Vagina (tissue), 2 donors: ENCODE measurements around the gene SCN4A. TPM values are rescaled to one million over a fixed set of nuclear protein-coding genes. Genes with fewer than 3 reads are reported as not detected.

Source experiments
- DNase-seq, 2 donors: peaks; one replicate each; pipeline ENCODE4 v3.0.0-alpha.2; 2017; ENCODE audit errors: extremely low spot score in 2 of 2
- H3K27ac ChIP-seq: fragments of 200-600 bp; sonication (generic); one replicate; pipeline ENCODE4 v1.5.1; 2019
- H3K27me3 ChIP-seq: fragments of 200-600 bp; sonication (generic); one replicate; pipeline ENCODE4 v1.5.1; 2019
- H3K36me3 ChIP-seq, 2 donors: fragments of 200-600 bp; sonication (generic); one replicate each; pipeline ENCODE4 v1.5.1; 2017 to 2019
- H3K4me1 ChIP-seq: fragments of 200-600 bp; sonication (generic); one replicate; pipeline ENCODE4 v1.5.1; 2019
- H3K4me3 ChIP-seq, 2 donors: fragments of 200-600 bp; sonication (generic); 1 replicate in 1 of 2; 2 replicates in 1 of 2; pipeline ENCODE4 v1.5.1; 2016 to 2019
- H3K9me3 ChIP-seq: fragments of 200-600 bp; sonication (generic); one replicate; pipeline ENCODE4 v1.5.1; 2019
- POLR2A ChIP-seq, 2 donors: fragments of 450-650 bp; IDR thresholded peaks; one replicate each; pipeline ENCODE4 v1.6.1; 2017; ENCODE audit warnings: antibody characterized with exemption in 2 of 2, mild to moderate bottlenecking in 2 of 2, moderate library complexity in 2 of 2
- POLR2AphosphoS5 ChIP-seq, 2 donors: sonication (generic); formaldehyde crosslinking; IDR thresholded peaks; one replicate each; pipeline ENCODE4 v1.9.0; 2017; ENCODE audit warnings: antibody characterized with exemption in 2 of 2, mild to moderate bottlenecking in 2 of 2, low read depth in 1 of 2; ENCODE audit not compliant: insufficient read depth in 1 of 2
- intact Hi-C: fragments of 100-400 bp; cut with DNase I; formaldehyde crosslinking; loops from one replicate; pipeline ENCODE4 v1.15.1; 2023
- total RNA-seq: library from RNA; depleted of rRNA; stranded (reverse); fragments of >200 nt; gene quantifications from one replicate; pipeline ENCODE4 v1.2.3, GENCODE V29; 2016
- TF ChIP-seq, protein P1 (sequence below), 3 experiments: fragments of 450-650 bp in 2 of 3; fragments of 200-600 bp in 1 of 3; sonication (generic) in 1 of 3; IDR thresholded peaks; one replicate each; pipeline ENCODE4 v1.5.1; 2017 to 2019; ENCODE audit warnings: antibody characterized with exemption in 3 of 3, mild to moderate bottlenecking in 2 of 3, moderate library complexity in 2 of 3

Gene SCN4A
- total RNA-seq, 1 donor from 2014 or later, result 0.98 TPM

DNA sequence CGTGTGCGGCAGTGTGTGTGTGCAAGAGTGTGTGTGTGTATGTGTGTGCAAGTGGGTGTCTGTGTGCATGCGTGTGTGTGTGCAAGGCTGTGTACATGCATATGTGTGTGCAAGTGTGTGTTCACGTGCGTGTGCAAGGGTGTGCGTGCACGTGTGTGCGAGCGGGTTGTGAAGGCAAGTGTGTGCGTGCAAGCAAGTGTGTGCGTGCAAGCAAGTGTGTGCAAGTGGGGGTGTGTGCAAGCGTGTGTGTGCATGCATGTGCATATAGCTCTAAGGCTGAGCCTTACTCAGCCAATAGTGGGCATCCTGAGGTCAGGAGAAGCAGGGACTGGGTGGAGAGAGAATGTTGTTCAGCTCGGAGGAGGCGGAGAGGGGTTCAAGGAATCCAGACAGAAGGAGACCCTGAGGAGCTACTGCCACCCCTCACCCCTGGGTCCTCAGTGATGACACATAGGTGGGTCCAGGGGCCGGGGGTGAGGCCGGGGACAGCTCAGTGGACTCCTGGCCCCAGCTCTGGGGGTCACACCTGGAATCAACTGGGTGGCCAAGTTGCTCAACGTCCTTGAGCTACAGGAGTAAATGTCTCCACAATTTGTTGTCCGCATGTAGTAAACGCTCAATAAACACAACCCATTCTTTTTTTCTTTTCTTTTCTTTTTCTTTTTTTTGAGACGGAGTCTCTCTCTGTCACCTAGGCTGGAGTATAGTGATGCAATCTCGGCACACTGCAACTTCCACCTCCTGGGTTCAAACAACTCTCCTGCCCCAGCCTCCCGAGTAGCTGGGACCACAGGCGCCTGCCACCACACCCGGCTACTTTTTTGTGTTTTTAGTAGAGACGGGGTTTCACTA is 27.2 kb upstream of the SCN4A start:
- TF ChIP-seq POLR2A (IDR thresholded peaks at IDR 0.05), result no peak
- TF ChIP-seq POLR2AphosphoS5 (IDR thresholded peaks at IDR 0.05; ENCODE audit: insufficient read depth in 1 of 2, low read depth in 1 of 2), result no peak
- TF ChIP-seq, protein P1, sequence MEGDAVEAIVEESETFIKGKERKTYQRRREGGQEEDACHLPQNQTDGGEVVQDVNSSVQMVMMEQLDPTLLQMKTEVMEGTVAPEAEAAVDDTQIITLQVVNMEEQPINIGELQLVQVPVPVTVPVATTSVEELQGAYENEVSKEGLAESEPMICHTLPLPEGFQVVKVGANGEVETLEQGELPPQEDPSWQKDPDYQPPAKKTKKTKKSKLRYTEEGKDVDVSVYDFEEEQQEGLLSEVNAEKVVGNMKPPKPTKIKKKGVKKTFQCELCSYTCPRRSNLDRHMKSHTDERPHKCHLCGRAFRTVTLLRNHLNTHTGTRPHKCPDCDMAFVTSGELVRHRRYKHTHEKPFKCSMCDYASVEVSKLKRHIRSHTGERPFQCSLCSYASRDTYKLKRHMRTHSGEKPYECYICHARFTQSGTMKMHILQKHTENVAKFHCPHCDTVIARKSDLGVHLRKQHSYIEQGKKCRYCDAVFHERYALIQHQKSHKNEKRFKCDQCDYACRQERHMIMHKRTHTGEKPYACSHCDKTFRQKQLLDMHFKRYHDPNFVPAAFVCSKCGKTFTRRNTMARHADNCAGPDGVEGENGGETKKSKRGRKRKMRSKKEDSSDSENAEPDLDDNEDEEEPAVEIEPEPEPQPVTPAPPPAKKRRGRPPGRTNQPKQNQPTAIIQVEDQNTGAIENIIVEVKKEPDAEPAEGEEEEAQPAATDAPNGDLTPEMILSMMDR (IDR thresholded peaks at IDR 0.05), result no peak
- Histone ChIP-seq H3K27ac (no peak overlapping the region), H3K36me3 (no peaks in the 10 kb centered on the region), H3K4me3 (no peak overlapping the region), H3K9me3 (no peaks in the 10 kb centered on the region), H3K27me3 (no peaks in the 10 kb centered on the region), H3K4me1 (peaks cover 26% of the 10 kb centered on the region)
- DNase-seq, result no peak
- intact Hi-C loops, result no loop called here

GRCh38 chr17:63998721-63999679 is 26.3 kb upstream of the SCN4A start:
- Histone ChIP-seq H3K36me3 (no peaks in the 10 kb centered on the region), H3K4me1 (peaks cover 26% of the 10 kb centered on the region), H3K4me3 (peak overlapping the region; percentile 54 to 64), H3K27ac (no peak overlapping the region), H3K27me3 (no peaks in the 10 kb centered on the region), H3K9me3 (no peaks in the 10 kb centered on the region)
- TF ChIP-seq, protein P1 (IDR thresholded peaks at IDR 0.05), result no peak
- TF ChIP-seq POLR2AphosphoS5 (IDR thresholded peaks at IDR 0.05; ENCODE audit: insufficient read depth in 1 of 2, low read depth in 1 of 2) (no peak), POLR2A (IDR thresholded peaks at IDR 0.05) (no peak)
- intact Hi-C loops, result no loop called here
- no peak for DNase-seq

DNA sequence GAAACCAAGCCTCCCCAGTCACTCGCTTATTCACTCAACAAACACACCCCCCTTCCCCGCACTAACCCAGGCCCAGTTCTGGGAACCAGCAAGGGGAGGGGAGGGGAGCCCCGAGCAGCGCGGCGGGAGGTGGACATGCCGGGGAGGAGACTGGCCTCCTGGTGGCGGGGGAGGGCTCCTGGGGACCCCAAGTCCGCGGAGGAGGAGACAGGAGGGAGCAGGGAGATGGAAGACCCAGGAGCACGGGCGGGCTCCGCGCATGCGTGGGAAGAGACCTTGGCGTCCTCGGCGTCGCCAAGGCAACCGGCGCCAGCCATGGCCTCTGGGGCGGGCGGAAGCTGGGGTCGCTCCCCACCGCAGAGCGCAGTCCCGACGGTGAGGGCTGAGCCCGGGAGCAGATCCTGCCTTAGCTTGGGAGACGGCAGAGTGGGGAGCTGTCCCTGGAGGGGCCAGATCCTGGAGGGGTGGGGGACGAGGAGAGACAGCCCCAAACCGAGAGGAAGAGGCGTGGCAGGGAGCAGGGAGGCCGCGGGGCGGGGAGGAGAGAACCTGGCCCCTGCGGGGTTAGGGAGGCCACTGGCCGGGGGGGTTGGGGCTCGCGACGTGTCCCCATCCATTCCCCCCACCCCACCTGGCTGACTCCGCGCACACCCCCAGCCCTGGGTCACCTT is 25.5 kb upstream of the SCN4A start, which contains the start of gene PRR29:
Gene PRR29, plus strand, starts transcription at position 302 of the 671 bp plus-strand sequence. Its CDS starts 14 bp downstream, at position 316.
- Histone ChIP-seq H3K36me3 (no peaks in the 10 kb centered on the region), H3K4me3 (peak within 1 kb of the TSS; percentile 54 to 64), H3K27me3 (no peaks in the 10 kb centered on the region), H3K4me1 (peaks cover 26% of the 10 kb centered on the region), H3K27ac (peak within 1 kb of the TSS; percentile 29), H3K9me3 (no peaks in the 10 kb centered on the region)
- DNase-seq, result no peak
- TF ChIP-seq POLR2A (IDR thresholded peaks at IDR 0.05) (no peak), POLR2AphosphoS5 (IDR thresholded peaks at IDR 0.05; ENCODE audit: insufficient read depth in 1 of 2, low read depth in 1 of 2) (no peak)
- TF ChIP-seq, protein P1 (IDR thresholded peaks at IDR 0.05), result no peak
- intact Hi-C loops, result no loop called here

GRCh38 chr17:63997341-63998048 is 24.8 kb upstream of the SCN4A start:
- DNase-seq, result no peak
- Histone ChIP-seq H3K27ac (no peak overlapping the region), H3K27me3 (no peaks in the 10 kb centered on the region), H3K4me3 (peak overlapping the region; percentile 54 to 64), H3K4me1 (peaks cover 26% of the 10 kb centered on the region), H3K36me3 (no peaks in the 10 kb centered on the region), H3K9me3 (no peaks in the 10 kb centered on the region)
- intact Hi-C loops, result no loop called here
- TF ChIP-seq, protein P1 (IDR thresholded peaks at IDR 0.05), result no peak
- TF ChIP-seq POLR2A (IDR thresholded peaks at IDR 0.05) (no peak), POLR2AphosphoS5 (IDR thresholded peaks at IDR 0.05; ENCODE audit: insufficient read depth in 1 of 2, low read depth in 1 of 2) (no peak)
